H1 (cell line): ENCODE data around the gene NDFIP2. TPM values are rescaled to one million over a fixed set of nuclear protein-coding genes. Genes with fewer than 3 reads are reported as not detected.

Source experiments
- ATF2 ChIP-seq: IDR thresholded peaks from 2 replicates; pipeline ENCODE4 v1.6.1; 2012; ENCODE audit warnings: low read length, inconsistent platforms
- RFX5 ChIP-seq: IDR thresholded peaks from 2 replicates; pipeline ENCODE4 v1.6.1; 2011; ENCODE audit warnings: low read depth, low read length, improper control_type of control experiment, borderline replicate concordance
- SIX5 ChIP-seq: IDR thresholded peaks from 2 replicates; pipeline ENCODE4 v1.6.1; 2011; ENCODE audit warnings: mild to moderate bottlenecking, low read depth, low read length
- TAF1 ChIP-seq: IDR thresholded peaks from 2 replicates; pipeline ENCODE4 v1.6.1; 2011; ENCODE audit warnings: mild to moderate bottlenecking, low read depth, low read length
- TBP ChIP-seq: IDR thresholded peaks from 2 replicates; pipeline ENCODE4 v1.6.1; 2011; ENCODE audit warnings: low read depth, low read length, improper control_type of control experiment
- polyA plus RNA-seq, 7 experiments: library from polyadenylated mRNA; depleted of rRNA in 3 of 7; stranded (reverse) in 5 of 7; unstranded in 2 of 7; fragments of >200 nt in 5 of 7; fragments of 200-250 nt in 2 of 7; gene quantifications; 1 replicate in 5 of 7; 2 replicates in 1 of 7; 4 replicates in 1 of 7; pipeline versions ENCODE4 v1.2.1 to v1.2.3, GENCODE V29; 2011 to 2013; ENCODE audit warnings: missing spikeins in 2 of 7, mixed read lengths in 2 of 7
- total RNA-seq: library from RNA; stranded (reverse); fragmentation: NEBNext Ultra II Directional; extraction: Animal tissue kit (Norgen Biotek cat#: 25700); gene quantifications from 2 replicates; pipeline ENCODE4 v1.2.1, GENCODE V29; 2021

Gene NDFIP2
- total and polyA plus RNA-seq, 2 of the 8 experiments (the other 6 are each of a cell fraction or from before 2014, with no cell fraction given) = 11.1 to 32.9 TPM

- TF ChIP-seq ATF2 (no peak), RFX5 (no peak), SIX5 (no peak), TBP (no peak), TAF1 (no peak)
Measured at GRCh38 chr13:79456051-79456450, 24.9 kb upstream of the NDFIP2 start (continued).
